HTERT RPE-1 (cell line): ENCODE results near the gene ZNF24.

Source experiments
- in situ Hi-C: fragments of 300-500 bp; cut with MboI; formaldehyde crosslinking; loops from 4 replicates; pipeline ENCODE4 v1.14.3; 2020; ENCODE audit warnings: low sequenced_read_pairs

The ZNF24 gene

GRCh38 chr18:35343936-35344735, at the start of gene ZNF24:
ZNF24 (minus strand) TSS chr18:35344420; CDS start chr18:35340650, 3,770 bp downstream.
- in situ Hi-C loops: no loop called here

DNA sequence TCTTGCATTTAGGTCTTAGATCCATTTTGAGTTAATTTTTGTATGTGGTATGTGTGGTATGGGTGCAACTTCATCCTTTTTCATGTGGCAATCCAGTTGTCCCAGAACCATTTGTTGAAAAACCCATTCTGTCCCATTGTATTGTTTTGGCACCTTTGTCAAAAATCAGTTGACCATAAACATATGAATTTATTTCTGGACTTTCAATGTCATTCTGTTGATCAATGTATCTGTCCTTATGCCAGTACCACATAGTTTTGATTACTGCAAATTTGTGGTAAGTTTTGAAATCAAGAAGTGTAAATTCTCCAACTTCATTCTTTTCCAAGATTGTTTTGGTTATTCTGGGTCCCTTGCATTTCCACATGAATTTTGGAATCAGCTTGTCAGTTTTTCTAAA, 49.5 kb upstream of the ZNF24 start:
- in situ Hi-C loops: no loop called here

- in situ Hi-C loops: no loop called here
Observed at GRCh38 chr18:35392375-35392774, 48.2 kb upstream of the ZNF24 start.

- in situ Hi-C loops: no loop called here
Observed at GRCh38 chr18:35390951-35391700, 46.9 kb upstream of the ZNF24 start.

DNA sequence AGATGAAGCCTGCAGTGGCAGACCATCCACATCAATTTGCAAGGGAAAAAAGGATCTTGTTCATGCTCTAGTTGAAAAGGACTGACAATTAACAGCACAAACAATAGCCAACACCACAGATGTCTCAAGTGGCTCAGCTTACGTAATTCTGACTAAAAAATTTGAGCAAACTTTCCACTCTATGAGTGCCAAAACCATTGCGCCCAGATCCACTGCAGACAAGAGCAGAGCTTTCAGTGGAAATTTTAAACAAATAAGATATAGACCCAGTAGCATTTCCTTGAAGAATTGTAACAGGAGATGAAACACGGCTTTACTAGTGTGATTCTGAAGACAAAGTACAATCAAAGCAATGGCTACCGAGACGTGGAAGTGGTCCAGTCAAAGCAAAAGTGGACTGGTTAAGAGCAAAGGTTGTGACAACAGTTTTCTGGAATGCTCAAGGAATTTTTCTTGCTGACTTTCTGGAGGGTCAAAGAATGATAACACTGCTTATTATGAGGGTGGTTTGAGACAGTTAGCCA, 44.9 kb upstream of the ZNF24 start:
- in situ Hi-C loops: no loop called here

GRCh38 chr18:35387152-35387571, 42.9 kb upstream of the ZNF24 start:
- in situ Hi-C loops: no loop called here

DNA sequence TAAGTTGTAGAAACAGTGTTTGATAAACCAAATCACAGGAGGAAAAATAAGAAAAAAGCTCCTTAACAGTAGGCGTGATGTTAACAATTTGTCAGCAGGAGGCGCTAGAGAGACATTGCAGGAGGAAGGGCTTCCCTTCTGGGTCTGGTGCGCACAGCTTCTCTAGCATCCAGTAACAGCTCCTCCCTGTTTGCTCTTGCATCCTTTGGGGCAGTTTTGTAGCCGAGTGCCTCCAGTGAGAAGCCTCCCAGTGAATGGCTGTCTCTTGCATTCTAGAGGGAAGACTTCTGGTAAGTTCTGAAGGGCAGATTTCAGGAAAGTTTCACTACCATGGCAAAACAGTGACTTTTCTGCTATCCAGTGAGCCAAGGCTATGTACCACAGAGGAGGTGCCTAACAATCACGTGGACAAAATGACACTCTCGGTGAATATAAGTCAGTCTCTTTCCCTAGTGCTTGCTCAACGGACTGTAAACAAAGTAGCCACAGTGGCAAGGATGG, 42.4 kb upstream of the ZNF24 start:
- in situ Hi-C loops: no loop called here

DNA sequence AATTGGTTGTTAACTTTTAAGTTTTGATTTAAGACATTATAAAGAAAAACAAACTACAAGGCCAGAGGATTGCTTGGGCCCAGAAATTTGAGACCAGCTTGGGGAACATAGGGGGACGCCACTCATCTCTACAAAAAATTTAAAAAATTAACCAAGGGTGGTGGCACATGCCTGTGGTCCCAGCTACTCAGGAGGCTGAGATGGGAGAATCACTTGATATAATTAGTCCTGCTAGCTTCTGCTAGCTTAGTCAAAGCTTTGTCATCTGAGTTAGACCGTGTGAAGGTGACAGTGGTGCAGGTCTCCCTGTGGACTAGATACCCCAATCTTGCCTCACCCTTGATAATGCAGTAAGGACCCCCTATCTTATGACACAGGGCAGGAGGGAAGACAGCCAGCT, 38.9 kb upstream of the ZNF24 start:
- in situ Hi-C loops: no loop called here

DNA sequence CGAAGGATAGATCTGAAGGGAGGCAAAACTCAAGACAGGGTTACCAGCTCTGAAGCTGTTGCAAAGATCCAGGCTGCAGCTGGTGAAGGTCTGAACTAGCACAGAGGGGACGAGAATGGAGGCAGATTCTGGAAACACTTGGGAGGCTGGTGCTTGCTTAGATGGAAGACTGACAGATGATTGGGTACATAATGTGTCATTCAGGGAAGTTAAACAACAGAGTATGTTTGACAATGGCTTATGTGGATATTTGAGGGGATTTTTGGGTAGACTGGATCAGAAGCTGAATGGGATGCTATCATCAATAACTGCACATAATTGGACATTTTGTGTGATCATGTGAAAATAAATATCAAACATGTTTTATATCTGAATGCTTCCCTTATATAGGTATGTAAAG, 35.2 kb upstream of the ZNF24 start:
- in situ Hi-C loops: no loop called here

DNA sequence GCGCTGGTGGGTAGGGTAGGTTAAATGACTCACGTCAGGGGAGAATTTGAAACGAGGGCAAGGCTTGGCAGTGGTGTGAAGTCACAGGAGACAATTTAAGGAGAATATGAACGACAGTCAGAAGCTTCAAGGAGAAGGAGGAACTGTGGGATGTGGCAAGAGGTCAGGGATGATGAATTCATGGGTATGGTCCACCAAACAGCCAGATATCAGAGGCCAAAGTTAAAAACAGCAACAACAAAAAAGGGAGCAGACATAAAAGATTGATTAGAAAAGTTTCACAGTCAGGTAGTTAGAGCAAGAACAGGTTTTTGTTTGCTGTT, 34.3 kb upstream of the ZNF24 start:
- in situ Hi-C loops: no loop called here

- in situ Hi-C loops: no loop called here
Observed at GRCh38 chr18:35377875-35378573, 33.8 kb upstream of the ZNF24 start.

DNA sequence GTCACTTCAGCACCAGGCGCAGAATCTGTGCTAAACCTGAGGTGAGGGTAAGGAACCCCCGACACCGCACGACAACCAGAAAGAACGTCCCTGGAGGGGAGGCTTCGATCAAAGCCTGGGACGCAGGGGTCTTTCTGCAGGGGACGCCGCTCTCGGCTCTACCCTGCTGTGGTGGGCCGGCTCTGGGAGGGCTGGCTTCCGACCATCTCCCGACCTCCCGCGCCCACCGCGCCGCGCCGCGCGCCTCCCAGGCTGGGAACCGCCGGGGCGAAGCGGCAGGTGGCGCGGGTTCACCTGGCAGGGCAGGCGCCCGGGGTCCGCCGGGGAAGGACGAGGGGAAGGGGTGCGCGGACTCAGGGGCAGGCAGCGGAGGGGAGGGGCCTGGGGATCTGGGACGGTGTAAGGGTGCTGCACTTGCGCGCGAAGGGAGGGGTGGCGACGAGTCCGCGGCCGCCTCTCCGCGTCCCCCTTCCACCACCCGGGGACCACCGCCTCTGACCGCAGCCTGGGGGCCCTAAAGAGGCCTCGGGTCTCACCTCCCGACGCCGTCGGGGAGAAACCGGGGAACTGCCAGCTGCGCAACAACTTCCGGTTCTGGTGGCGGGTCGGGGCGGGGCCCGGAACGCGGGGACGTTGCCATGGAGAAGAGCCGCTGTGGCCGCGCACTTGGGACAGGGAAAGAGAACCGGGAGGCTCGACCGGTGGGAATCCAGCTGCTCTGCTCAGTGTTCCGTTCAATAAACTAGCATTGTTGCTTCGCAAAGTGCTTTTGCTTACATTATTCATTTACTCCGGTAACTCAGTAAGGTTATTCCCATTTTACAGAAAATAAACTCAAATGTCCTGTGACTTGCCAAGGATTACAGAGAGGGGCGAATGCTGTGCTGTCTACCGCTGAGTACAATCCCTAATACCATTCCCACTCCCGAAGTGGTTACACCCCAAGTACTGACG, 32.8 kb upstream of the ZNF24 start, which contains the start of gene ZNF396:
Gene ZNF396 (minus strand): TSS at position 596 of the 954 bp plus-strand sequence. CDS start 3,045 bp downstream, outside the sequence.
- in situ Hi-C loops: no loop called here

GRCh38 chr18:35376393-35376741, 32.1 kb upstream of the ZNF24 start:
- in situ Hi-C loops: no loop called here

- in situ Hi-C loops: no loop called here
Observed at GRCh38 chr18:35374708-35375107, 30.5 kb upstream of the ZNF24 start.

- in situ Hi-C loops: no loop called here
Observed at GRCh38 chr18:35371412-35372195, 27.4 kb upstream of the ZNF24 start.

DNA sequence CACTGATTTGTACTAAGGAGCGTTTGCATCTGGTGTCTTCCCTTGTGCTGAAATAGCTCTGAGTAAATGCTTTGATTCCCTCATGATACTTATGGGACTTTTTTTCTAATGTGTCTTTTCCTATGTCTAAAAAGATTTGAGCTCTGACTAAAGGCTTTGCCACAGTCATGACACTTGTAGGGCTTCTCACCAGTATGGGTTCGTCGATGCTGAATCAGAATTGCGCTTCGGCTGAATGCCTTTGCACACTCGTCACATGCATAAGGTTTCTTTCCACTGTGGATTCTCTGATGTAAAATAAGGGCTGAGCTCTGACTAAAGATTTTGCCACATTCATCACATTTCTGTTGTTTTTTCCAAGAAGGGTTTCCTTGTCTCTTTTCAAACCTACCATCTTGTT, 24.9 kb upstream of the ZNF24 start:
- in situ Hi-C loops: no loop called here

DNA sequence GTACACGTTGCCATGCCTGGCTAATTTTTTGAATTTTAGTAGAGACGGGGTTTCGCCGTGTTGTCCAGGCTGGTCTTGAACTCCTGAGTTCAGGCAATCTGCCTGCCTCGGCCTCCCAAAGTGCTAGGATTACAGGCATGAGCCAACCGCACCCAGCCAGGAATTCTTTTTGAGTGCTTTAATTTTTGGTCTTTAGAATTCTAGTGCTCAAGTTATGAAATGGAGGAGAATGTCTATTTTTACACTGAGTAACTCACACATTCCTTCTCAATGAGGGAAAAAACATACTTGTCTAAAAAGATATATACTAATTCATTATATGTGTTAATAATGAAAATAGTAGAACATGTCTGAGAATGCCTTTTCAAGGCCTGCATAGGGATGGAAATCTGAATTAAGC, 24.4 kb upstream of the ZNF24 start:
- in situ Hi-C loops: no loop called here

DNA sequence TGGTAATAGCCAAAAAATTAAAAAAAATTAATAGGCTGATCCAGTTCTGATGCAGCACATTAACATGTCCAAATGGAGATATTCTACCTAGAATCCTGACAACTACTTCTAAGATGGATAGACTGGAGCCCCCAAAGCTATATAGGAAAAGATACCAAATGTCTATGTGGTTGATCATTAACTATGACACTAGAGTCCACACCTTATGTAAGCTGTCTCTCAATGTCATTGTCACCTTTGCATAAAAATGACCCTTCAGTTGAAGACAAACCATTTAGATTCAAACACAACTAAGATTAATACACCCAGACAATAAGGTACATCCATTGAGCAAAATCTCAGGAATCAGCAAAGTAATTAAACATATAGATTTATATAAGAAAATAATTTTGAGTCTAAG, 18.3 kb upstream of the ZNF24 start:
- in situ Hi-C loops: no loop called here

- in situ Hi-C loops: no loop called here
Observed at GRCh38 chr18:35361570-35362321, 17.5 kb upstream of the ZNF24 start.
